Activated T-cell treated with anti-CD3 and anti-CD28 coated beads, Interleukin-2, amount 50 U/mL, for 72 hours (primary cell): Measurements from ENCODE around the gene LHPP. TPM values are rescaled to one million over a fixed set of nuclear protein-coding genes. Genes with fewer than 3 reads are reported as not detected.

ENCODE experiments used
- ATAC-seq, 2 donors: fragments of 150-1000 bp; cut with Tn5 transposase; replicated peaks in 1 of 2; 2 replicates each; pipeline ENCODE4 v1.10.0; 2021; ENCODE audit warnings: moderate library complexity in 2 of 2, mild to moderate bottlenecking in 1 of 2
- DNase-seq, 2 donors: peaks; one replicate each; pipeline ENCODE4 v3.0.0; 2021 to 2022; ENCODE audit warnings: mixed read lengths in 1 of 2
- H3K27ac Mint-ChIP-seq: one replicate; pipeline ENCODE4 v1.8.0; 2022; ENCODE audit warnings: mild to moderate bottlenecking, moderate library complexity, mixed read lengths
- H3K27me3 Mint-ChIP-seq: one replicate; pipeline ENCODE4 v1.8.0; 2022; ENCODE audit warnings: low read depth, mixed read lengths
- H3K36me3 Mint-ChIP-seq, 2 donors: one replicate each; pipeline ENCODE4 v1.8.0; 2022; ENCODE audit warnings: mixed read lengths in 2 of 2, mild to moderate bottlenecking in 1 of 2; ENCODE audit not compliant: insufficient read depth in 2 of 2
- H3K4me1 Mint-ChIP-seq: one replicate; pipeline ENCODE4 v1.8.0; 2022; ENCODE audit warnings: low read depth, mixed read lengths
- H3K4me3 Mint-ChIP-seq, 2 donors: one replicate each; pipeline ENCODE4 v1.8.0; 2022; ENCODE audit warnings: mild to moderate bottlenecking in 2 of 2, mixed read lengths in 2 of 2, moderate library complexity in 2 of 2
- H3K9me3 Mint-ChIP-seq, 2 donors: one replicate each; pipeline ENCODE4 v1.8.0; 2022; ENCODE audit warnings: mixed read lengths in 2 of 2
- total RNA-seq, 2 donors: library from RNA; stranded (reverse); gene quantifications; one replicate each; pipeline ENCODE4 v1.2.3, GENCODE V29; 2022

The LHPP gene
- total RNA-seq, 2 donors from 2014 or later = 8.7 to 13.5 TPM

DNA sequence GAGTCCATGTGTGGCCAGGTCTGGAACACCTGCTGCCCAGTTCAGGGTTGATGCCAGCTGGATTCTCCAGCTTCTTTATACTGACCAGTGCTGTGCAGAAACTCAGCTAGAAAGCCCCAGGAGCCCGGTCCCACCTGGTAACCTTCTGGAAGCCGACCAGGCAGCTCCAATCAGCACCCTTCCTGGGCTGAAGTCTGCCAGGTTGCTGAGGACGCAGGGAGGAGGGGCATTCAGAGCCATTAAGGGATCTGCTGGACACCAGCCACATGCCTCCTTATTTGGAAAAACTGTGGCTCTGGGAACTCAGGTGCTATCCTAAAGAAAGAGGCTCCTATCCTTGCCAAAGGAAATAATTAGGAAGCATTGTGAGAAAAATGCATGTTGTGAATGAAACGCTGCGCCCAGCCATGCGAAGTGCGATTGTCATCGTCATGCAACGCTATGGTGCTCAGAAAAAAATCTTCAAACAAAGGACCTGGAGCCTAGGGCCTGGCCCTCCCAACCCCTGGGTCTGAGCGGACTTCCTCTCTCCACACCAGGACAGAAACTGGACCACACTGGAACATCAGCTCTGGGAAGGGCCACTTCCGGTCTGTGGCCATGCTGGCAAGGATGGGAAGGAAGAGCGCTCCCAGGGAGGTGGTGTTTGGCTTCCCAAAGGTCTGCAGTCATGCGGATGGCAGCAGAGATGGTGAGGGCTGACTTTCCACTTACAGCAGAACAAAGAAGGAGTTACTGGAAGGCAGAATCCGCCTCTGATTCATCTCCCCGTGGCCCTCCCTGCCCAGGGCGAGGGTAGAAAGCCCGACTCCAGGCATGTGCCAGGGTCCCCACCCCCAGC is 192.4 kb downstream of the LHPP start:
- peaks cover 0 to 2% of the 10 kb centered on the region in 2 donors for H3K36me3 Mint-ChIP-seq
- no peak for ATAC-seq
- no peak for DNase-seq
- no peak overlapping the region for H3K4me3 Mint-ChIP-seq
- peaks cover 73% of the 10 kb centered on the region for H3K4me1 Mint-ChIP-seq
- no peaks in the 10 kb centered on the region for H3K27me3 Mint-ChIP-seq
- H3K27ac Mint-ChIP-seq = no peak overlapping the region
- no peaks in the 10 kb centered on the region for H3K9me3 Mint-ChIP-seq

DNA sequence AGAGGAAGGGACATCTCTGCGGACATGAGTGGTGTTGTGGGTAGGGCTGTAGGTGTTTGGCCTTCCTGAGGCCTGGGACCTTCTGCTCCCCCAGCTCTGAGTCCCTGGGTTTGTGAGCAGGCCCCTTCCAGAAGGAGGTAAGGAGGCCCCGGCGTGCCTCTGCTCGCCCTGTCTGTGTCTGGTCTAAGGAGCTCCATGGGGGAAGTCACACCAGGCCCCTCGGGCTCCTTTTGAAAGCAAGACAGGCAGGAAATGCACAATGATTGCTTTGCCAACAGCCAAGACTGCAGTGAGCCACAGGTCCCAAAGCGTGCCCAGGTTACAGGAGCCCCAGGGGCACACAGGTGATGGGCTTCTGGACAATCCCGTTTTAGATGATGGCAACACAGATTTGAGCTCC is 193.1 kb downstream of the LHPP start:
- no peak overlapping the region for H3K4me3 Mint-ChIP-seq
- H3K27me3 Mint-ChIP-seq = no peaks in the 10 kb centered on the region
- no peak overlapping the region for H3K27ac Mint-ChIP-seq
- H3K4me1 Mint-ChIP-seq = peaks cover 73% of the 10 kb centered on the region
- DNase-seq (no peak), ATAC-seq (no peak)
- H3K9me3 Mint-ChIP-seq = no peaks in the 10 kb centered on the region
- peaks cover 0 to 2% of the 10 kb centered on the region in 2 donors for H3K36me3 Mint-ChIP-seq

DNA sequence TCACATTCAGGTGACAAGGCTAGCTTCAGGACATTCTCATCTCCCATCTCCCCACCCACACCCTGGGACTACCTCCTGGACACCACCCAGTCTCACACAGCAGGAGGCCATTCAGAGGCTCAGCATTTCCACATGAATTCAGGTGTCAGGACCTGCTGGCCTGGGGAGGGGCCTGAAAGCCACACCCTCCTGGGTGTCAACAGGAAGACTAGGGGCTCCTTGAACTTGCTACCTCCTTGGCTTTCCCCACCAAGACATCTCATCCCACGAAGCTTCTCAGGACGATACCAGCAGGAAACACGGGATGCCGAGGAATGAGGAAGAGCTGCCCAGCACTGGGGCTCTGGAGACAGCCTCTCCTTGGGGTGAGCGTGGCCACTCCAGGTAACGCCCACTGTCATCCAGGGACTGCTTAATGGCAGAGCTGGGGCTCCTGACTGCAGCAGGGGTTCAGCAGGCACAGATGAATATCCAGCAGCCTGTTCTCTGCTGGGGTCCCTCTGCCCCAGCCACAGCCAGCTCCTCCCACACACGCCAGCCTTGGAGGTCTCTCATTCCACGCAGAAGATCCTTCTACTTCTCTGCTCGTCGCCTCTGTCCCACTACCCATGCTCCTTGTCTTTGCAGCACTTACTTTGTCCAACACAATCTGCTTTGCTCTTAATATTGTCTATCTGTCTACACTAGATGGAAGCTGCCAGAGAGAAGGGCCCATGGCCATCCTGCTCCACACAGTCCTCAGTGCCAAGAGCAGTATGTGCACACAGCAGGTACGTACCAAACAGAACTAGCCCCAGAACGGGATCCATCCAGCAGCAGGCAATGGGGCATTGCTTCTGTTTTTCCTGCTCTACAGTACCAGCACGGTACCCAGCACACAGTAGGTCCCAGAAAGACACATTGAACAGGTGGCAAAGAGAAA is 193.8 kb downstream of the LHPP start:
- ATAC-seq (no peak), DNase-seq (no peak)
- H3K27ac Mint-ChIP-seq = peak overlapping the region; percentile 1
- no peaks in the 10 kb centered on the region for H3K9me3 Mint-ChIP-seq
- peaks cover 0 to 2% of the 10 kb centered on the region in 2 donors for H3K36me3 Mint-ChIP-seq
- peaks cover 73% of the 10 kb centered on the region for H3K4me1 Mint-ChIP-seq
- no peak overlapping the region for H3K4me3 Mint-ChIP-seq
- H3K27me3 Mint-ChIP-seq = no peaks in the 10 kb centered on the region

DNA sequence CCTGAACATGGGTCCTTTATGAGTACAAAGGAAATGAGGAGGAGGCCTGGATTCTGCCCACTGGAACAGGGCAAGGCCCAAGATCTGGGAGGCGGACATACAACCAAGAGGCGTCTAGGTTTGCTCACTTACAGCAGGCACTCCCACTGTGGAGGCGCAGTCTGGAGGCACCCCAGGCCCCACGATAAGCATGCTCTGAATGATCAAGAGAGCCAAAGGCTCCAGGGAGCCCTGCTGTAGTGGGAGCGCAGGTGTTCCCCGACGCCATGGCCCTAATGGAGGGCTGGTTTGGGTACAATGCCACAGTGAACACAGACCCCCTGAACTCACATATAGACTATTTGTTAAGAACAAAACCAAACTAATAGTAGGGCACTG is 194.5 kb downstream of the LHPP start:
- Mint-ChIP-seq H3K36me3 (peaks cover 0 to 2% of the 10 kb centered on the region in 2 donors), H3K4me3 (no peak overlapping the region), H3K4me1 (peaks cover 66% of the 10 kb centered on the region), H3K27ac (peak overlapping the region; percentile 1), H3K9me3 (no peaks in the 10 kb centered on the region), H3K27me3 (no peaks in the 10 kb centered on the region)
- no peak for DNase-seq
- no peak for ATAC-seq

DNA sequence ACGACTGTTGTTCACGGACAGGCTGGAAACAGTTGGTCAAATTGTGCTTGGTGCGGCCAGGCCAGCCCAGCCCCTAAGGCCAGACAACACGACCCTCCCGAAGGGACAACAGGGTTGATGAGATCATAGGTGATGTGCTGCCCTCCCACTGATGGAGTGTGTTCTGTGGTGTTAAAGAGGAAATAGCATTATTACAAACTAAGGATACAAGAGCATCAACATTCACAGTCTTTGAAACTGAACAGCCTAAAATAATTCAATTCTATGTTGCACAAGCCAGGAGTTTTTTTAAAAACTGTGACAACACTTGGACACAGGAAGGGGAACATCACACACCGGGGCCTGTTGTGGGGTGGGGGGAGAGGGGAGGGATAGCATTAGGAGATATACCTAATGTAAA is 194.9 kb downstream of the LHPP start:
- Mint-ChIP-seq H3K4me3 (peak overlapping the region in 1 of 2 donors; percentile 15), H3K9me3 (no peaks in the 10 kb centered on the region), H3K36me3 (peaks cover 0 to 2% of the 10 kb centered on the region in 2 donors), H3K4me1 (peaks cover 62% of the 10 kb centered on the region), H3K27ac (no peak overlapping the region), H3K27me3 (no peaks in the 10 kb centered on the region)
- ATAC-seq (no peak), DNase-seq (no peak)

DNA sequence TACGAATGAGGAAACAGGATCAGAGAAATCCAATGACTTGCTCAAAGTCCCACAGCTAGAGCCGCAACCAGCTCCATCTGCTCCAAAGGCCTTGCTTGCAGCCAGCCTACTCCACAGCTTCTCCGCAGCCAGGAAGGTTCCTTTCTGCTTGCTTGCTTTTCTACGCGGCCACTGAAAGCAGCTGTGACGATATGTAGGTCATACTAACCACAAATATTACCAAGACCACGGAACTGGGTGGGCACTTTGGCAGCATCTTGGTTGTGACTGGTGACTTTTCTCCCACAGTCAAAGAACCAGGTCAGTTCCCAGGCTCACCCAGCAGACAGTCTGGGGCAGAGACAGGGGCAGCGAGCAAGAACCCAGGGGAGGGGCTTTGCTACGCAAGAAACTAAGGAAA is 196.2 kb downstream of the LHPP start:
- no peaks in the 10 kb centered on the region for H3K9me3 Mint-ChIP-seq
- peak; percentile 16 to 55 for ATAC-seq
- peak overlapping the region in 1 of 2 donors; percentile 78 for H3K4me3 Mint-ChIP-seq
- peaks cover 51% of the 10 kb centered on the region for H3K4me1 Mint-ChIP-seq
- H3K27ac Mint-ChIP-seq = peak overlapping the region; percentile 44
- peak in 1 of 2 donors; percentile 35 for DNase-seq
- H3K27me3 Mint-ChIP-seq = no peaks in the 10 kb centered on the region
- peaks cover 0 to 2% of the 10 kb centered on the region in 2 donors for H3K36me3 Mint-ChIP-seq

DNA sequence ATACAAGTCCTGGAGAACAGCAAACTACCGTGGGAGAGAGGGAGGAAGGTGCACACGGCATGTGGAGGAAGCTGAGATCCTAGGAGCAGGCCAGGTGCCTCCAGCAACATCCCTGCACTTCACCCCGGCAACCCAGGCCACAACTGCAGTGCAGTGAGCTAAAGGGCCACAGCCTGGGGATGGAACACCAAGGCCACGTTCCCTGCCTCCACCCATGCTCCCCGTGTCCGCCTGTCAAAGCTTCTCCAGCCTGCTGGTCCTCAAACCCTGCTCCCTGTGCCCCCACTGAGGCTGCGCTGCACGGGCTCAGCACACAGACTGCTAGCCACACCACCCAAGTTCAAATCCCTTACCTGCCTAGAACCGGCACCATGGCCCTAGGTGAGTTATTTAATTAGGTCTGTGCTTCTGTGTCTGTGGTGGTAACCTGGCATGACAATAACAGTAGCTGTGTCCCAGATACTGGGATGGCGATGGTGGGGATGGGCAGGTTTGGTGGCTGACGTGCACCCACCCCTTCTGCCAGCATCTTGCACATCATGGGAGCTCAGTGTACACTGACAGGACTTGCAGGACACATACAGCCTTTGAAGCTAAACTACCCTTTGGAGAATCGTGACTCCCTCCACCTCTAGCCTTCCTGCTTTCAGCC is 197.1 kb downstream of the LHPP start:
- no peaks in the 10 kb centered on the region for H3K9me3 Mint-ChIP-seq
- ATAC-seq = no peak
- peak overlapping the region in 1 of 2 donors; percentile 78 for H3K4me3 Mint-ChIP-seq
- H3K36me3 Mint-ChIP-seq = peaks cover under 1 to 2% of the 10 kb centered on the region in 2 donors
- H3K27me3 Mint-ChIP-seq = no peaks in the 10 kb centered on the region
- peaks cover 46% of the 10 kb centered on the region for H3K4me1 Mint-ChIP-seq
- DNase-seq = no peak
- H3K27ac Mint-ChIP-seq = peak overlapping the region; percentile 12

DNA sequence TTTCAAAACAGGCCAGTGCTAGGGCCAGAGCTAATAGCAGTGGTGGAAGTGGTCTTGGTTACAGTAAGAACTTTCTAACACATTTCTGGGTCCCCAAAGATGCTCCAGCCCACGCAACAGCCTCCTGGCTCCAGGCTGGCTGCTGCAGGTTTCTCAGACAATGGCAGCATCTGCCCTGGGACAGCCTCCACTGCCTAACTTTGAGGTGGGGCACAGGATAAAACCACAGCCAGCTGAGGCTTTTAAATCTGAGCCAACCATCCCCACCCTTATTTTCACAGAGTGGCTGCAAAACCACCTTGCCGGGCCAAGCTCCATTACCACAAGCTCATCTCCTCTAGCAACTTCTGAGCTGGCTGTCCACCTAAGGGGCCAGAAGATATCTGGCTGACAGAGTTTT is 197.8 kb downstream of the LHPP start:
- Mint-ChIP-seq H3K27me3 (no peaks in the 10 kb centered on the region), H3K4me1 (peaks cover 46% of the 10 kb centered on the region), H3K27ac (no peak overlapping the region), H3K36me3 (peaks cover 1 to 2% of the 10 kb centered on the region in 2 donors), H3K4me3 (peak overlapping the region in 1 of 2 donors; percentile 20), H3K9me3 (no peaks in the 10 kb centered on the region)
- no peak for DNase-seq
- no peak for ATAC-seq

DNA sequence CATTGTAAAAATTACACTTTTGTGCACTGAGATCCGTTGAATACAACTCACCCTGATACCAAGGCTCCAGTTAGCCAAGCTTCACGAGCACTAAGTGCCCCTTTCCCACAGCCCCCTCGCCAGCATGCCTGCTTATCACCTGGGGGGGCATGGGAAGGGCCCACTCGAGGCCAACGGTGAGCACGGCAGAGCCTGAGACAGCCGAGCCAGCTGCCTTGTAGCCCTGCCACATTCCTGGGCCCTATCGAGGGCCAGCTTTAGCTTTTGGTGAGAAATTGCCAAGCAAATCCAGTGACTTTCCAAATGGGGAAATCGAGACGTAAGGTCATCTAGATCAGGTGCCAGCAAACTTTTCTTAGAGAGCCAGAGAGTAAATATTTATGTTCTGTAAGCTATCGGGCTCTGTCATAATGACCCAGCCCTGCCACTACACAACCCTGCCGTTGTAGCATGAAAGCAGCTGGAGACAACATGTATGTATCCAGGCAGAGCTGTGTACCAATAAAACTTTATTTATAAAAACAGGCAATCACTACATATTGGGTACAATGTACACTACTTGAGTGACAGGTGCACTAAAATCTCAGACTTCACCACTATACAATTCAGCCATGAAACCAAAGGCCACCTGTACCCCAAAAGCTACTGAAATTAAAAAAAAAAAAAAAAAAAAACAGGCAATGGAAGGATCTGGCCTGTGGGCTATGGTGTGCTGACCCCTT is 198.9 kb downstream of the LHPP start:
- Mint-ChIP-seq H3K4me3 (no peak overlapping the region), H3K27ac (no peak overlapping the region), H3K27me3 (no peaks in the 10 kb centered on the region), H3K4me1 (peaks cover 35% of the 10 kb centered on the region), H3K36me3 (peaks cover 1 to 2% of the 10 kb centered on the region in 2 donors), H3K9me3 (no peaks in the 10 kb centered on the region)
- ATAC-seq (no peak), DNase-seq (no peak)

DNA sequence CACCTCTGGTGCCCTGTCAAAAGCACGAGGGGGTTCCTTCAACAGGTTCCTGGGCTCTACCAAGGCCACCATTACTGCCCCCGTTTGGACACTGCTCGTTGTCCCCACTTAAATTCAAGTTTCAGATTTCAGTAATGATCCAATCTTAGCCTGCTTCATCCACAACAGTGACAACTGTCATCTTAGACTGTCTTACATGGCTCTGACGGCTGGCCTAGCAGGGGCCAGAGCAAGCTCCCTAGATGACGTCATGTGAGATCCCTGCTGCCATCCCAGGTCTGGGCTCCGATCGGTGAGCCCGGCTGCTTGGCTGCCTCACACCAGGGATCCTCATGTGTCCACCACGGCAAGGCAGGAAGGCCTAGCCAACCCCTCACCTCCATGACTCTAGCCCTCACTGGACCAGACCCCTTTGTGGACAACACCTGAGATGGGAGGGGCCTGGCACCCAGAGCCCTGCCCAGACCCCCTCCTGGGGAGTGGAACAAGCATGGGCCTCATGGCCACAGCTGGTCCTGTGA is 200.1 kb downstream of the LHPP start:
- H3K36me3 Mint-ChIP-seq = peaks cover 0 to 1% of the 10 kb centered on the region in 2 donors
- no peak for ATAC-seq
- H3K9me3 Mint-ChIP-seq = no peaks in the 10 kb centered on the region
- no peak overlapping the region for H3K4me3 Mint-ChIP-seq
- H3K27ac Mint-ChIP-seq = no peak overlapping the region
- no peaks in the 10 kb centered on the region for H3K27me3 Mint-ChIP-seq
- peaks cover 32% of the 10 kb centered on the region for H3K4me1 Mint-ChIP-seq
- no peak for DNase-seq

DNA sequence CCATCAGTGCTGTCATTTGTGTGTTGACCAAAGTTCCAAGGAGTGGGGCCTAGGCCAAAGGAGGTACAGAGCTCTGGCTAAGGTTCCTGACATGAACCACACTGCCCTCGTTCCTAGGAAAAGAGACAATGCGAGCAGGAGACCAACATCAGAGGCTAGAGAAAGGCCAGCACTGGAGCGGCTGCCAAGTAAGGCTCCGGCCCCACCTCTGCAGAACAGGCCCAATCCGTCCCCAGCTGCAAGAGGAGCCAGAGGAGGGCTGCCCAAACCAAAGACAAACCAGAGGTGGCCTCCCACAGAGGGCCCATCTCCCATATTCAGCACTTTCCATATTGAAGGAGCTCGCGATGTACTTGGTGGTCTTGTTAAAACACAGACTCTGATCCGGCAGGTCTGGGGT is 201.6 kb downstream of the LHPP start:
- no peak for DNase-seq
- Mint-ChIP-seq H3K9me3 (no peaks in the 10 kb centered on the region), H3K27ac (no peak overlapping the region), H3K4me3 (no peak overlapping the region), H3K27me3 (no peaks in the 10 kb centered on the region), H3K36me3 (peaks cover 0 to 1% of the 10 kb centered on the region in 2 donors), H3K4me1 (peaks cover 22% of the 10 kb centered on the region)
- ATAC-seq = no peak
